ENCODE results near the gene CCR6.
"Not testable (repeated sequence)": the region's sequence is repeated elsewhere in the genome, so short reads cannot be mapped to it uniquely, and the experiment has no call there.

CCR6 gene

GRCh38 chr6:167162591-167162990 is 39.7 kb downstream of the CCR6 start:
- in situ Hi-C loops (cut with HindIII; ENCODE audit: low sequenced_read_pairs) = no loop called here
- TF ChIP-seq, protein P1, sequence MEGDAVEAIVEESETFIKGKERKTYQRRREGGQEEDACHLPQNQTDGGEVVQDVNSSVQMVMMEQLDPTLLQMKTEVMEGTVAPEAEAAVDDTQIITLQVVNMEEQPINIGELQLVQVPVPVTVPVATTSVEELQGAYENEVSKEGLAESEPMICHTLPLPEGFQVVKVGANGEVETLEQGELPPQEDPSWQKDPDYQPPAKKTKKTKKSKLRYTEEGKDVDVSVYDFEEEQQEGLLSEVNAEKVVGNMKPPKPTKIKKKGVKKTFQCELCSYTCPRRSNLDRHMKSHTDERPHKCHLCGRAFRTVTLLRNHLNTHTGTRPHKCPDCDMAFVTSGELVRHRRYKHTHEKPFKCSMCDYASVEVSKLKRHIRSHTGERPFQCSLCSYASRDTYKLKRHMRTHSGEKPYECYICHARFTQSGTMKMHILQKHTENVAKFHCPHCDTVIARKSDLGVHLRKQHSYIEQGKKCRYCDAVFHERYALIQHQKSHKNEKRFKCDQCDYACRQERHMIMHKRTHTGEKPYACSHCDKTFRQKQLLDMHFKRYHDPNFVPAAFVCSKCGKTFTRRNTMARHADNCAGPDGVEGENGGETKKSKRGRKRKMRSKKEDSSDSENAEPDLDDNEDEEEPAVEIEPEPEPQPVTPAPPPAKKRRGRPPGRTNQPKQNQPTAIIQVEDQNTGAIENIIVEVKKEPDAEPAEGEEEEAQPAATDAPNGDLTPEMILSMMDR (IDR thresholded peaks at IDR 0.05; ENCODE audit: low read depth, low read length) = no peak
- DNase-seq (ENCODE audit: low read depth, low spot score) = no peak
- no peak overlapping the region for H3K4me3 ChIP-seq (ENCODE audit: low read depth, low read length)

GRCh38 chr6:167163476-167164011 is 40.6 kb downstream of the CCR6 start:
- TF ChIP-seq, protein P1 (IDR thresholded peaks at IDR 0.05; ENCODE audit: low read depth, low read length) = no peak
- no peak overlapping the region for H3K4me3 ChIP-seq (ENCODE audit: low read depth, low read length)
- in situ Hi-C loops (cut with HindIII; ENCODE audit: low sequenced_read_pairs) = no loop called here
- no peak for DNase-seq (ENCODE audit: low read depth, low spot score)

GRCh38 chr6:167164261-167164660 is 41.4 kb downstream of the CCR6 start:
- DNase-seq (ENCODE audit: low read depth, low spot score) = no peak
- TF ChIP-seq, protein P1 (IDR thresholded peaks at IDR 0.05; ENCODE audit: low read depth, low read length) = no peak
- in situ Hi-C loops (cut with HindIII; ENCODE audit: low sequenced_read_pairs) = no loop called here
- no peak overlapping the region for H3K4me3 ChIP-seq (ENCODE audit: low read depth, low read length)

GRCh38 chr6:167165858-167166471 is 43.1 kb downstream of the CCR6 start:
- no peak for DNase-seq (ENCODE audit: low read depth, low spot score)
- no peak overlapping the region for H3K4me3 ChIP-seq (ENCODE audit: low read depth, low read length)
- in situ Hi-C loops (cut with HindIII; ENCODE audit: low sequenced_read_pairs) = no loop called here
- TF ChIP-seq, protein P1 (IDR thresholded peaks at IDR 0.05; ENCODE audit: low read depth, low read length) = no peak

- DNase-seq (ENCODE audit: low read depth, low spot score); in situ Hi-C loops (cut with HindIII; ENCODE audit: low sequenced_read_pairs); H3K4me3 ChIP-seq (ENCODE audit: low read depth, low read length): not testable (repeated sequence)
These were observed 44.8 kb downstream of the CCR6 start for GRCh38 chr6:167167699-167168098.

DNA sequence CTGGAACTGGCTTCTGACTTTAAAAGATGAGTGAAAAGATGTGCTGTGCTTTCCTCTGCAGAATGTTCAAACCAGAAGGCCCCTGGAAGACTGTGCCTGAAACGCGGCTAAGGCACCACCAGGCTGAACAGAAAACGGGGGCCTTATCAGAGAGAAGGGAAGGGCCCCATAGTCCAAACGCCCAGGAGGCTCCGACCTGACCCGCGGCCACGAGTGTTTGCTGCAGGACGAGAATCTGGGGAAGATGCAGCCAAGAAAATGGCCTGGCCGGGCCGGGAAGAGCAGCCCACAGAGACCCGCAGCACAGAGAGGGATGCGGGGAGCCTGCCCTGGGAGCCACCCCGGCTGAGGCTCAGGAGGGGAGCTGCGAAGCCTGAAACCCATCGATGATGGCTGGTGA is 45.4 kb downstream of the CCR6 start:
- H3K4me3 ChIP-seq (ENCODE audit: low read depth, low read length); DNase-seq (ENCODE audit: low read depth, low spot score); in situ Hi-C loops (cut with HindIII; ENCODE audit: low sequenced_read_pairs): not testable (repeated sequence)

DNA sequence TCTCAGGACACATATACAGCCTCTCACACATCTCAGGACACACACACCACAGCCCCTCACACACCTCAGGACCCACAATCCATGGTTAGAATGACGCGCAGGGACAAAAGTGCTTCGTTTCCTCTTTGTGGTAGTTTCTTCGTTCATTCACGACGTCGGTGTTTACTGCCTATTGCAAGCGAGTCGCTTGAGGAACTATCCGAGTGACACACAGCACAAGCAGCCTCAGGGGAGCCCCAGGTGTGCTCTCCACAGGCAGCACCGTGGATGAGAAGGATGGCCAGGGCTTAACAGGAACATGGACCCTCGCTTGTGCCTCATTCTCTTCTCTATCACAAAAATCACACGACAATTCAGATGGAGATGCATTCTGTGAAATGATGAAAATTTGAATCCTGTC is 47.0 kb downstream of the CCR6 start:
- H3K4me3 ChIP-seq (ENCODE audit: low read depth, low read length); in situ Hi-C loops (cut with HindIII; ENCODE audit: low sequenced_read_pairs); DNase-seq (ENCODE audit: low read depth, low spot score): not testable (repeated sequence)

- in situ Hi-C loops (cut with HindIII; ENCODE audit: low sequenced_read_pairs); DNase-seq (ENCODE audit: low read depth, low spot score); H3K4me3 ChIP-seq (ENCODE audit: low read depth, low read length): not testable (repeated sequence)
These were observed 48.4 kb downstream of the CCR6 start for GRCh38 chr6:167171300-167171699.

DNA sequence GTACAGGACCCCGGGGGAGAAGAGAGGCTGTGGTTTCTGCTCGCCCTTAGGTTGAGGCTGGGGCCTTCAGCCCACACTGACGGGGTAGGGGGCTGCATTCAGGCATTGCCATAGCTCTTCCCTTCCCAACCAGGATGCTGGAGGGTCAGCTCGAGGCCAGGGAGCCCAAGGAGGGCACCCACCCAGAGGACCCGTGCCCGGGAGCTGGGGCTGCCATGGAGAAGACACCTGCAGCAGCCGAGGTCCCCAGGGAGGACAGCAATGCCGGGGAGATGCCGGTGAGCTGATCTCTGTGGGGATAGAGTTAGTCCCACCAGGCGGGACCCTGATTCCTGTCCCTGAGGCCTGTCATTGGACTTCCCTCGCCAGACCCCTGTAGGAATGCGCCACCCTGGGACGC is 49.1 kb downstream of the CCR6 start:
- H3K4me3 ChIP-seq (ENCODE audit: low read depth, low read length); DNase-seq (ENCODE audit: low read depth, low spot score); in situ Hi-C loops (cut with HindIII; ENCODE audit: low sequenced_read_pairs): not testable (repeated sequence)

DNA sequence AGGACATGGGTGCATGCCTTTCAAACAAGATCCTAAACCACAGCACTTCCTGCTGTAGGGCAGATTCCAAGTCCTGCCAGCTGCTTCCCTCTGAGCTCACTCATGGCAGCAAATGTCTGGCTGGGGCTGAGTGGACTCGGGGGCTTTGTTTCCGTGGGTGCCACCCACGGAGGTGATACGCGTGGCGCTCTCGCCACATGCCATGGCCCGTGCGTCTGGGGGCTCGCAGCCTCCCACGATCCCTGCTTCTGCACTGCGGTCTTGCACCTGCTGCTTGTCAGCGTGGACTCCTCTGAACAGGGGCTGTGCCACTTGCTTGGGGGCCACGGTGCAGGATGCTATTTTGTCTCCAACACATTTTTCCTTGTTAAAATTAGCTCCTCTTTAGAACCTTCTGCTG is 54.4 kb downstream of the CCR6 start:
- H3K4me3 ChIP-seq (ENCODE audit: low read depth, low read length); in situ Hi-C loops (cut with HindIII; ENCODE audit: low sequenced_read_pairs): not testable (repeated sequence)

GRCh38 chr6:167178896-167179655 is 56.2 kb downstream of the CCR6 start:
- H3K4me3 ChIP-seq (ENCODE audit: low read depth, low read length); in situ Hi-C loops (cut with HindIII; ENCODE audit: low sequenced_read_pairs); DNase-seq (ENCODE audit: low read depth, low spot score): not testable (repeated sequence)

More for the DNA sequence above, 54.4 kb downstream of the CCR6 start:
- not testable (repeated sequence) for DNase-seq (ENCODE audit: low read depth, low spot score)

DNA sequence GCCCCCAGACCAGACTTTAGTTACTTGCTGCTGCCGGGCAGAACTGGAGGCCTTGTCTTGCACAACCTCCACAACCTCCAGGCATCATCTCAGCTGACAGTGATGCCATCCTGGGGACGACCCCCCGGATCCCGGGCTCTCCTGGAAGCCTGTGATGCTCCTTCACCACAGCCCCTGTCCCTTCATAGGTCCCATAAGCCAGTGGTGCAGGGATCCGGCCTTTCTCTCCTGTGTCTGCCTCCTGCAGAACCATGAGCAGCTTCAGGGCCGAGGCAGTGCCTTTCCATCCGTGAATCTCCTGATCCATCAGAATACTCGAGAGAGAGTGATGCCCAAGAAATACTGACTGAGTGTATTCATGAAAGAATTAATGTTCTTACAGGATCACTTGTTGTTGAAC is 57.2 kb downstream of the CCR6 start:
- in situ Hi-C loops (cut with HindIII; ENCODE audit: low sequenced_read_pairs); DNase-seq (ENCODE audit: low read depth, low spot score); H3K4me3 ChIP-seq (ENCODE audit: low read depth, low read length): not testable (repeated sequence)

DNA sequence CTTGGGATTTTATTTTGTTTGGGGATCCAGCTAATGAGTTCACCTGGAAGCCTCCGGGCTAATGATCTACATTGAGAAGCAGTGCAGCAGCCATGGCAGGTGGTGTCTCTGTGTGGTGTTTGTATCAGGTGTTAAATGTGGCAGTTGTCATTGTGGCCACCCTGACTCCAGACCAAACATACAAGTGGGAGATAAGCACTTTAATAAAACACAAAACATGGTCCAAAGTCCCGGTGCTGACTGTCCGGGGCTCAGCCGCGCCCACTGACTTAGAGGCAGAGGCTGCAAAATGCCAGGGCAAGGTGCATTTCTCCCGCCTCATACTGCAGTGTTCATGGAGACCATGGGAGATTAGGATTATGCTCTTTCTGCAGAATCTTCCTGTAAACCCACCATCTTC is 58.5 kb downstream of the CCR6 start:
- DNase-seq (ENCODE audit: low read depth, low spot score); in situ Hi-C loops (cut with HindIII; ENCODE audit: low sequenced_read_pairs); H3K4me3 ChIP-seq (ENCODE audit: low read depth, low read length): not testable (repeated sequence)

Measured in astrocyte of the spinal cord (primary cell).